Measurements from ENCODE around the gene EXOC5. TPM values are rescaled to one million over a fixed set of nuclear protein-coding genes. Genes with fewer than 3 reads are reported as not detected.
A peak's percentile ranks its signal among the peaks of the same experiment; 100 is the strongest.
"Not testable (repeated sequence)": the region's sequence is repeated elsewhere in the genome, so short reads cannot be mapped to it uniquely, and the experiment has no call there.

EXOC5 gene
- total RNA-seq, 1 donor from 2014 or later: 66.3 TPM

DNA sequence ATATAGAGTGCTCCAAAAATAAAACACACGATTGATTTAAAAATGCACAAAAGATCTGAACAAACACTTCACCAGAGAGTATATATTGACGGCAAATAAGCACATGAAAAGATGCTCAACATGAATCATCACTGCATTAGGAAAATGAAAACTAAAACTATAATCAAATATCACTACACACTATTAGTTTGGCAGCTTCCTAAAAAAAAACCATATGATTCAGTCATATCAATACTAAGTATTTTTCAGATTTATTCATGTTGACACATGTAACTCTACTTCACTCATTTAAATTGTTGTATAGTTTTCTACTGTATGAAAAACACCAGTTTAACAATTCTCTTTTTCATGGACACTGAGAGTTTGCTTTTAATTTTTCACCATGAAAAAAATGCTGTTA is 41.6 kb downstream of the EXOC5 start:
- Histone ChIP-seq H3K9me3 (no peaks in the 10 kb centered on the region), H3K27me3 (no peaks in the 10 kb centered on the region), H3K4me3 (no peak overlapping the region), H3K36me3 (peaks cover 42% of the 10 kb centered on the region), H3K4me1 (no peaks in the 10 kb centered on the region), H3K27ac (no peak overlapping the region)
- ATAC-seq: no peak
- no peak for DNase-seq
- intact Hi-C loops (cut with DNase I): no loop called here
- no peak for TF ChIP-seq CTCF (IDR thresholded peaks at IDR 0.05)

DNA sequence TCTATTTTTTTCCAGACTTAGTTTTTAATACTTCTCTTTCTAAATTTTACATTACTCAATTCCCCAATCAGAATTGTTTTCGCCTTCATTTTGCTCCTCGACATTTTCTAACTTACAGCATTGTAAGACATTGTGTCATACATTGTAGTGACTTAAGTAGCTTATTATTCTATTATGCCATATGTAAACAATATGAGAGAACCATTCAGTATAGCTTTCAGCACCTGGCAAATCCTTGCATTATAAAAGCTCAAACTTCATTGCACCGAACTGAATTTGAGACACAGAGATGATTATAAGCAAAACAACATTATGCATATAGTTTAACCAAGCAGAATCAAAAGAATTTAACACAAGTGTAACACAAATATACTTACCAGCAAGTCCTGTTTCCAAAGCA is 46.8 kb downstream of the EXOC5 start:
- H3K36me3 ChIP-seq: peaks cover 41% of the 10 kb centered on the region
- no peaks in the 10 kb centered on the region for H3K4me1 ChIP-seq
- DNase-seq: no peak

GRCh38 chr14:57212919-57213318 is 55.8 kb downstream of the EXOC5 start:
- H3K9me3 ChIP-seq: no peaks in the 10 kb centered on the region
- no peaks in the 10 kb centered on the region for H3K4me1 ChIP-seq
- peak; percentile 58 for ATAC-seq

More for the DNA sequence above, 46.8 kb downstream of the EXOC5 start:
- intact Hi-C loops (cut with DNase I): no loop called here
- Histone ChIP-seq H3K4me3 (no peak overlapping the region), H3K9me3 (no peaks in the 10 kb centered on the region), H3K27me3 (no peaks in the 10 kb centered on the region), H3K27ac (no peak overlapping the region)
- no peak for ATAC-seq
- TF ChIP-seq CTCF (IDR thresholded peaks at IDR 0.05): no peak

GRCh38 chr14:57209561-57209960 is 59.1 kb downstream of the EXOC5 start:
- TF ChIP-seq CTCF (IDR thresholded peaks at IDR 0.05): no peak
- peaks cover 76% of the 10 kb centered on the region for H3K36me3 ChIP-seq
- intact Hi-C loops (cut with DNase I): no loop called here

More at GRCh38 chr14:57212919-57213318, 55.8 kb downstream of the EXOC5 start:
- TF ChIP-seq CTCF (IDR thresholded peaks at IDR 0.05): no peak
- Histone ChIP-seq H3K27me3 (no peaks in the 10 kb centered on the region), H3K27ac (no peak overlapping the region), H3K4me3 (no peak overlapping the region), H3K36me3 (peaks cover 89% of the 10 kb centered on the region)
- intact Hi-C loops (cut with DNase I): no loop called here
- DNase-seq: no peak

DNA sequence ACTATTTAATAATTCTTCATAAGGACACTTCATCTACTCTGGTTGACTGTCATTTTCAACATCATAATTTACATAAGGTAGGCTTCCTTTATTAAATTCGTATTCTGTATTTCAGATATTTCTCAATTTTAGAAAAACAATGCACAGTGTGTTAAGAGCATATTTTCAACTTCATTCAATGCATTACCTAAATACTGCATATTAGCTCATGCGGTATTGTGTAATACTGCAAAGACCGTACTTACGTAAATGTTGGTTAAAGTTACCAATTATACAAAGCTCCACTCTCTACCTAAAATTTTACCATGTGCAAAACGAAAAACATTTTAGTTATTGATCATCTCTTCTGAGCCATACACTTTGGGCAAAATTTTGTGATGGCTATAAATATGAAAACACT is 62.8 kb downstream of the EXOC5 start:
- Histone ChIP-seq H3K4me1 (no peaks in the 10 kb centered on the region), H3K4me3 (no peak overlapping the region), H3K27ac (no peak overlapping the region), H3K27me3 (no peaks in the 10 kb centered on the region), H3K36me3 (peaks cover 42% of the 10 kb centered on the region), H3K9me3 (no peaks in the 10 kb centered on the region)
- DNase-seq (no peak), ATAC-seq (no peak)
- no peak for TF ChIP-seq CTCF (IDR thresholded peaks at IDR 0.05)
- intact Hi-C loops (cut with DNase I): no loop called here

More at GRCh38 chr14:57209561-57209960, 59.1 kb downstream of the EXOC5 start:
- Histone ChIP-seq H3K4me1 (no peaks in the 10 kb centered on the region), H3K4me3 (no peak overlapping the region), H3K27ac (no peak overlapping the region), H3K9me3 (no peaks in the 10 kb centered on the region), H3K27me3 (no peaks in the 10 kb centered on the region)
- DNase-seq (no peak), ATAC-seq (no peak)

GRCh38 chr14:57202672-57203071 is 66.0 kb downstream of the EXOC5 start:
- H3K4me3 ChIP-seq; H3K27ac ChIP-seq; intact Hi-C loops (cut with DNase I); H3K4me1 ChIP-seq; DNase-seq; H3K9me3 ChIP-seq; H3K36me3 ChIP-seq; ATAC-seq; H3K27me3 ChIP-seq: not testable (repeated sequence)
- peak; percentile 39 for TF ChIP-seq CTCF (IDR thresholded peaks at IDR 0.05)

Data from upper lobe of right lung (tissue), 1 donor.